GM18499 (cell line): ENCODE measurements around the gene PPFIBP1.
"Not testable (repeated sequence)": the region's sequence is repeated elsewhere in the genome, so short reads cannot be mapped to it uniquely, and the experiment has no call there.

Experiments used
- ATAC-seq: cut with Tn5 transposase; IDR thresholded peaks from one replicate; pipeline ENCODE4 v1.9.1; 2021; ENCODE audit warnings: moderate number of reproducible peaks; ENCODE audit not compliant: insufficient read depth, unreplicated experiment

Gene PPFIBP1

DNA sequence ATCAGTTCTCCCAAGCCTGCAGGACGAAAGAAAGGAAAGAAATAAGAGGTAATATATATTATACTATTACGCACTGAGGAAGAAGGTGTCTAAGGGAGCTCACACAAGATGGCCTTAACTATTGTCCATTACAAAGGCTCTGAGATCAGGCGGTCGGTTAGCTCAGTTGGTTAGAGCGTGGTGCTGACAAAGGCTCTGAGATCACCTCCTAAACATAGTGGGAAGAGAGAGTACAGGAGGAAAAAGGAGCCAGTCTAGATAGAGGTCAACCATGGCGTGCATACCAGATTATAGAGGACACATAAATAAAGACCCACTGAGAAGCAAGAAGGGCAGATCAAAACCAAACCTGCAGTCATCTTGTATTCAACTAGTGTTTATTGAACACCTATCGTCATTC lies 118.9 kb downstream of the PPFIBP1 start:
- ATAC-seq, result not testable (repeated sequence)

DNA sequence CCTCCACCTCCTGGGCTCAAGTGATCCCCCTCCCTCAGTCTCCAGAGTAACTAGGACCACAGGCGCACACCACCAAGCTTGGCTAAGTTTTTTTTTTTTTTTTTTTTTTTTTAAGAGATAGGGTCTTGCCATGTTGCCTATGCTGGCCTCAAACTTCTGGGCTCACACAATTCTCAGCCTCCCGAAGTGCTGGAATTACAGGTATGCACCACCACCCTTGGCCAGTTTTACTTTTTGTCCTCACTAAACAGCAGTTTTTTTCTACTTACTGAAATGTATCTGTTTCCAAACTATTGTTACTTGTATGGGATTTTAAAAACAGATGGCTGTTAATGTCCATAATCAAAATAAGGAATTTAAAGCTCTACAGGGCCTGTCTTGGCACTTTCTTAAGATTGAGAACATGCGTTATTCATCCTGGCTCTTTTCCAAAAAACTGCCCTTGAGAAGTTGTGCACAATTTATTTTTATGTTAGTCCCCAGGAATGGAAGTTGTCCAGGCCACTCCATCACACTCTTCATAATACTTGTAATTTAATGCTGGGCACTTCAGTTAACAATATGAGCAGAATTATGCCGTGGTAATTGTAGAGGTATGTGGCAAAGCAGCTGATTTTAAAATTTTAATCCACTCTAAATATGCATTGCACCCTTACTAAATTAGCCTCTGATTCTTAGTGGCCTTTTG lies 120.3 kb downstream of the PPFIBP1 start:
- no peak for ATAC-seq

DNA sequence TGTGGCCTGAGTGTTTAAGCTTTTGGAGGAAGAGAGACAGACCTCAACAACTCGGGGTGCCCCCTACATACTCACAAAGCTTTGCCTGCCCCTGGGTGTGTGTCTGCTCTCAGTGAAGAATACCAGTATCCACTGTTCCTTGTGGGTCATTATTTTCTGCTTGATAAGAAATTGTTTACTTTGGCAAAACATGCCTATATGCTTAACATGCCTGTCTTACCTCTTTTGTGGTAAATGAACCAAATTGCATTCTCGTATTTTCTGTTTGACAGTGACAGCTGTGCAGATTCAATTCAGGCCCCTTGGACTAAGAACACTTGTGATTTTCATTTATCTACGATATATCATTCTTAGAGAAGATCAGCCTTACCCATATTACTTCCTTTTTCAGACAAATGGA lies 121.7 kb downstream of the PPFIBP1 start:
- ATAC-seq, result no peak

DNA sequence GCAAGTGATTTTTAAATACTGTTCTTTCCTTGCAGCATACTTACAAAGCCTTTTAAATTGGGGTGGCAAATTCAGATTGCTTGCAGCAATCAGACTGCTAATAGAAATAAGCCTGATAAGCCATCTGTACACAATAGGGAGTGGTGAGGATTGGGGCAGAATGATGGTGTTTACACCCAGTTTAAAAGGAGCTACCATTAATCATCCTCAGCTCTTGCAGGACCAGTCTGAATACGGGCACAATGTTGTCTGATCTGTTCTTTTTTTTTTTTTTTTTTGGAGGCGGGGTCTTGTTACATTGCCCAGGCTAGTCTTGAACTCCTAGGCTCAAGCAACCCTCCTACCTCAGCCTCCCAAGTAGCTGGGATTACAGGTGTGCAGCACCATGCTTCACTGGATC lies 122.1 kb downstream of the PPFIBP1 start:
- ATAC-seq, result no peak

DNA sequence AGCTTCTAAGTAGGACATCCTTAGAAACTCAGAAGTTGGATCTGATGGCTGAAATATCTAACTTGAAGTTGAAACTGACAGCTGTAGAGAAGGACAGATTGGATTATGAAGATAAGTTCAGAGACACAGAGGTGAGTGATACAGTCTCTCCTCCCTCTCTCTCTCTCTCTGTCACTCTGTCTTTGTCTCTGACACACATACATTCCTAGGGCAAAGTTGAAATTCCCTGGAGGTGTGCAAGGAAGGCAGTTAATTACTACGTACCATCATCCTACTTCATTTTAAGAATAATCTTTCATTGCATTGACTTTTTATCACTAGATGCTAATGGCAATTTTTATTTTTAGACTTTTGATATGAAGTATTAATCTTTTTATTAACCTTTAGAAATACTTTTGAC lies 126.0 kb downstream of the PPFIBP1 start:
- ATAC-seq, result no peak

DNA sequence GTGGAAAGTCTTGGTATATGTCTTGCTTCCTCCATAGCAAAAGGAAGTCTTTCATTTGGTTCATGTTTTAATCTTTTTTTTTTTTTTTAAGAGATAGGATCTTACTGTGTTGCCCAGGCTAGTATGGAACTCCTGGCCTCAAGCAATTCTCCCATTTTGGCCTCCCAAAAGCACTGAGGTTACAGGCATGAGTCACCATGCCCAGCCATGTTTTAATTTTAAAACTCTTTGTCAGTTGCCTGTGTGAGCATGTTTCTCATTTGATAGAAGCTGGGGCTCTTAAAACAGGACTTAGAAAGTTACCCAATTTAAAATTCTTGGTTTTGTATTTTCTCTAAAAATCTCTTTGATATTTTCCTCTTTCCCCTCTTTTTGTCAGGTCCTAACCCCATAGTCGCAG lies 127.2 kb downstream of the PPFIBP1 start:
- ATAC-seq, result no peak

DNA sequence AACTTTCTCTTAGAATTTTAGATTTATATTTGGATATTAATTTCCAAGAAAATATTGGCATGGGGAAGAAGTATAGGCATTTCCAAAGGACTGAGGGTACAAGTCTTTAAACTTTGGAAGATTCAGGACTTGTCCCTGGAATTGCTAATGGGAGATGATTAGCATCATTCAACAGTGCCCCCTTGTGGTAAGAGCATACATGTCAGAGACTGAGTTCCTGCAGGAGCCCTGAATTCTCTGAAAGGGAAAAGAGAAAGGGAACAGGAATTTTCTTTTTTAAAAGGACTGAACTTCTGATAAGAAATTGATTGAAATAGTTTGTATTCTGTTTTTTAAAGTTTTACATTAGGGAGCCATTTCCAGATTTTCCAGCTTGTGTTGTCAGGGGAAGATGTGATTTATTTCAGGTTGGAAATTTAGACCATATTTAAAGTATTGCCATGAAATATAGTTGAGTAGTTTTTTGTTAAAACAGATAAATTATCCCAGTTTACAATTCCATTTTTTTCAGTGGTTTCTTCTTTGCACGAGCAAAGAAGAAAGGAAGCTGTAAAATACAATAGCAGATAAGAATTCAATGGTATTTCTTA lies 128.3 kb downstream of the PPFIBP1 start:
- ATAC-seq, result no peak

DNA sequence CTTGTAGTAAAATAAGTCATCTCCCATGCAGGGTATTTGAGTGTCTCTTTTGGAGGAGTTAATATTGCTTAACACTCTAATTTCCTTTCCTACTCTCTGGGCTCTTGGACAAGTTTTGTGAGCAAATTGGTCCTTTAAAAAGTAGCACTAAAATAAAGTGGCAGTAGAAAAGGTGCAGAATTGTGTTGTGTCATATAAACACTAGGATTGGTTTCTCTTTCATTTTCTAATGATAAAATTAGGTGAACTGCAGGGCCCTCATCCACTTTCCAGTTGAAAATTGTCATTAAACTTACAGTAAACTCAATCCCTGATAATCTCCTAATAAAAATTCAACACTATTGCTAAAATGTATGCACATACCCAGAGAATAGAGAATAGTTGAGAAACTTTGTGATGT lies 129.7 kb downstream of the PPFIBP1 start:
- ATAC-seq, result no peak

DNA sequence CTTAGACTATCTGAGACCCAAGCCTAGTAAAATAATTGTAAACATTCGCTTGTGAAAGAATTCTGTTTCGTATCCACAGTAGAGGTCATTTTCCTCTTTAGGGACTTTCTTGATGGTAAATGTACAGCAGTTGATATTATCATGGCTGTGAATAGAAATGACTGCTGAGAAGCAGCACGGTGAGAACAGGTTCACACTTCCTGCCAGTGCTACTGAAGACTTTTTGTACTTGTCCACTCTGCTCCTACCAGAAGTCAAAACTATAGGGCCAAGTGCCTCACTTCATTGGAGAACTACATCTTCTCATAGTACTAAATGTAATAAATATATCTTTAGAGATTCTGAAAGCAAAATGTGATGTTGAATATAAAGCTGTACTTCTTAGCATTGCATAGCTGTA lies 131.5 kb downstream of the PPFIBP1 start:
- ATAC-seq, result not testable (repeated sequence)

DNA sequence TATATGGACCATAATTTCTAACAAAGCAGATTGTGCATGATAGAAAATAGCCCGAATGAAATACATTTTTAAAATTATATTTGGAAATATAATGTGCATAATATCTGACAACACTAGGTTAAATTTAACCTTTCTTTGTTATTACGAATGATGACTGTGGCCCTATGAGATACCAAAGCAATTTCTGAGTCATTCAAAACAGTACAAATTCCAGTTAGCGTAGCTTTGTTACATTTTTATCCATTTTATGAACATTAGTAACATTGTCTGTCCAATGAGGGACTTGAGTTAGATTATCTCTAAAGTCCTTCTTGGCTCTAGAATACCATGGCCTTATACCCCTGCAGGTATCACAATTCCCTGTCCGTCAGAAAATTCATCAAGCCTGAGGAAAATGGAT lies 133.3 kb downstream of the PPFIBP1 start:
- ATAC-seq, result no peak

DNA sequence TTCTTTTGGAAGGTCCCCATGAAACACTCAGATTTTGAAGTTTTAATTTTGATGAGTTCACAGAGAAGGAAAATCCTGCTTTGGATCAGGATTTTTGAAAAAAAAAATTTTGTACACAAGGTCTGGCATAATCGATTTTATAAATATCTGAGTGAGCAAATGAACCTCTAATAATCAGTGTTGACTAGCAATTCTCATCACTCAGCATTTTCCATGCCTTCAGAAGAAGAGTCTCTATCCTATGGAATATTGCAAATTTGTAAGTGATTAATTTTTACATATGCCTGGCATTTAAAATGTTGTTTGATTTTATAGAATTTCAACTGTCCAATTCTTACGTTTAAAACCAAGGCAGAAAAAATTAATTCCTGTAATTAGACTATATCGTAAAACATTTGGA lies 141.7 kb downstream of the PPFIBP1 start:
- ATAC-seq, result no peak

DNA sequence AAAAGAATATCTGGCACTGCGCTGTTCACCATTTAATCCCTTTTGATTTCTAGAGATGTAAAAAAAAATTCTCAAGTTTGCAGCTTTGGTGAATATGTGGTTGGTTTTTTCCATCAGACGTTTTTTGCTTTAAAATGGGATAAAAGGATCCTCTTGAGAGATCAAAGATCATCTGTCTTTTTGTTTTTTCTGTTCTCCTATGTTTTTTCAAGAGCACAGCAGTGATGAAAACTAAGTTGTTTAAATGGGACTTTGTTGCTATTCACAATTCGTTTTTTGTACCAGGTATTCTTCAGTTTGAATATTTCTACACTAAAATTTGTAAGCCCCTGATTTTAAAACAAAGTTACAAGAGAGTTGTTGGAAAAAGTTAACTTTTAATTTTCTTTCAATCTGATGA lies 142.5 kb downstream of the PPFIBP1 start:
- ATAC-seq, result no peak

DNA sequence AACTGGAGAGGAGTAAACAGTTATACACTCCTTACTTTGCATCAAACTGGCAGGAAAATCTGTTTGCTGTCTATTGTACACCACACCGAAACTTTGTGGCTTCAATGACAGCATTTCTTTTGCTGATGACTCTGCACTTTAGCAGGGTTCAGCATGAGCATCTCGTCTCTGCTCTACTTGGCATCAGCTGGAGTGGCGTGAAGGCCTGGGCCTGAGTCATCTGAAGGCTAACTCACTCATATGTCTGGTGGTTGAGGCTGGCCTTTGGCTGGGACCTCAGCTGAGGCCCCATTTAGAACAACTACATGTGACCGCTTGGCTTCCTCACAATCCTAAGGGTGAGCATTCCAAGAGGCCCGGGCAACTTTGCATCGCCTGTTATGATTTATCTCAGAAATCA lies 143.5 kb downstream of the PPFIBP1 start:
- no peak for ATAC-seq

DNA sequence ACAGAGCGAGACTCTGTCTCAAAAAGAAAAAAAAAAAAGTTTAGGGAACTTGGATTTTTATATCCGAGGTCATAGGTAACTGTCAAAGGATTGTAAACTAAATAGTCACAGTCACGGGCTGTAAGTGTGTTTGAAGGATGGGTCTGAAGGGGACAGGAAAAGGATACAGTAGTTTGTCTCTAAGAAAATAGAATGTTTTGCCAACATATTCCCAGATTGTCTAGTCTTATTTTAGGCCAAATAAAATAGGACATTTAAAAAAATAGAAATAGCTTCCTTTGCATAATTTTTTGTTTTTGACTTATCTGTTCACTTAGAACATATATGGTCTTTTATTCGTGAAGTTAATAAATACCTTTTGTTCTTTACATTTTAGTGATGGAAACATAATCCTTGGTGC lies 148.0 kb downstream of the PPFIBP1 start:
- no peak for ATAC-seq

DNA sequence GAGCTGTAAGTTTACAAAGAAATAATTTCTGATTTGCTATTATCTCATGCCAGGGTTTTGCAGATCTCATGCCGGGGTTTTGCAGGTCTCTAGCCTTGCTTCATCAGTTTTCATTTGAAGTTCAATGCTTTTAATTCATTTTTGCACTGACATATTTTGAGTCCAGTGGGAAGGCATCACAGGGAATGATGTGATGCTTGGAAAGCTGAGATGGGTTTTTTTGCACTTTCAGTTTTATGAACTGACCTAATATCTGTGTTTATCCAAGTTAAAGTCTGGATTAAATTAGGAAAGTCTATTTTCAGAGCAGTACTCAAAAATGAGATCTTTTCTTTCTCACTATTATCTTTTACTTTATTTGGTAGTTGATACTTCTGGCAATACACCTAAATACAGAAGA lies 148.6 kb downstream of the PPFIBP1 start:
- ATAC-seq, result no peak

DNA sequence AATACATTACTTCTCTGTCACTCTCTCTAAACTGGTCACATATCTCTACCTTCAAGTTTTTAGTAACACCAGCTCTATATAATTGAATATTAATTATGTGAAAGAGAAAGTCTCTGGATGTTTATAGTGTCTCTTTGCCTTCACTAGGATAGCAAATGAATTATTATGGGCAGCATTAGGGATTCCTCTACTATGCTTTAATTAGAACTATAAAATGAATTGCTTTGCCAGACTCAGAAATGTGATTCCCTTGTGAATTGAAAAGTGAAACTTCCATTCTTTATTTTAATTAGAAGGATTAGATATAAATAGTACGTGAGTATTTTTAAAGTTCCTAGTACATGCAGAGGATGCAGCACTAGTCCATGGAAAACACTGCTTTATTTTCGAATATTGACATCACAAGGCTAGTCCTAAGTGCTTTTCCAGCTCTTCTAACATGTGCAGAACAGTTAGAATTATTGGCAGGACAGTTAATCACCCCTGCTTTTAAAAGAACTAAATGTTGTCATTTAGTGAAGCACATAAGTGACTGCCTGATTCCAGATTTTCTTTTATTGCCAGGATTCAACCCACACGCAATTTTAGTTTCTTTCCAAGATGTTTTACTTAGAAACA lies 149.2 kb downstream of the PPFIBP1 start:
- ATAC-seq, result no peak

DNA sequence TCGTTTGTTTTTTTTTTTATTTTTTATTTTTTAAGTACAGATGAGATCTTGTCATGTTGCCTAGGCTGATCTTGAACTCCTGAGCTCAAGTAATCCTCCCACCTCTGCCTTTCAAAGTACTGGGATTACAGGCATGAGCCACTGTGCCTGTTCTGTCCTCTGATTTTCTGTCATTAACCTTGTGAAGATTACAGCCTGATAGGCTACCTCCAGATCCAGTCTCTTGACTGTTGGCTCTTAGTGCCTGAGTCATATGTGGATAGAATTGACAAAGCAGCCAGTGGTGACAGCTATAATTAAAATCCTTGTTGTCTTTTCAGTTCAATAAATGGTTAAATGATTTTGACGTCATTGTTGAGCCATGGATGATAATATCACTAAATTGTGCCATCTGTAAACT lies 151.0 kb downstream of the PPFIBP1 start:
- no peak for ATAC-seq

DNA sequence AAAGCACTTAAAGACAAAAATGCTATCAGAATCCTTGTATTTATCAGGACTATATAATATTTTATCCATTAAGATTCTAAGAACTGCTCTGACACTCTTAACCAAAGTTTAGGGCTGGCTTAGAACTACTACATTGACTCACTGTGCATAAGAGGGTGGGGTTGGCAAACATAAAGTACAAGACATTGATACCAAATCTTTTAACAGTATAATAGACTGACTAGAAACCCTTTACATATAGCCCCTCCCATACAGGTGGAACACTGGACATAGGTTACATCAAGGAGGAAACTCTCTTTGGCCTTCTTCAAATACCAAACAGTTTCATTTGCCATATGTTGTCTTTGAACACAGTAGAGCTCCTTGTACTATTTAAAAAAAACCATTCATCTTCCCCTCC lies 156.6 kb downstream of the PPFIBP1 start:
- ATAC-seq, result no peak

DNA sequence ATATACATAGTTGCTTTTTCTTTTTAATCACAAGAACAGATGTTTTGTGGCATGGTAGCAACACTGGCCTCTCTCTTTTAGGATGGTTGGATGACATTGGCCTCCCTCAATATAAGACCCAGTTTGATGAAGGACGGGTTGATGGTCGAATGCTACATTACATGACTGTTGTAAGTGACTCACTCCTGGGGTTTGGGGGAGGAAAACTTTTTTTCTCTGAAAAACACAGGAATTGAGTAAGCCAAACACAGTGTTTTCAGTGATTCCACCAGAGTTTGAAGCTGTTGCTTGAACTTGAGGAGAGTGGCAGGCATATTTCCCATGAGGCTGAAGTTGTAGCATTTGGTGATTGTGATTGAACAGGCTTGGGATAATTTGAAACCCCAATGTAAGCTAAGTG lies 158.5 kb downstream of the PPFIBP1 start:
- ATAC-seq, result no peak

DNA sequence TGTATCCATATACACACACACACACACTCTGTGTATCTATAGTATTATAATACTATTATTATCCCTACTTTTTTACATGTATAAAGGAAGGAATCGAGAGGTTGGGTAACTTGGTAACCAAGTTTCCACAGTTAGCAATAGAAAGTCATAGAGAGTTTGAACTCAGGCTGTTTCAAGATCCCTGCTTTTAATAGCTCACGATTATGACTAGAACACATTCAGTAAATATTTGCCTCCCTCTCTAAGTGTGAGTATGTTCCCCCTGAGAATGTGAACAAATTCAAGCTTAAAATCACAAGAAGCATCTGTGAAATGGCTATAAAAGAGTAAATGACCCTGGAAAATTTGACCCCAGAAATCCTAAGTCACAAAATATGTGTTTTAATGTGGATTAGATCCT lies 161.3 kb downstream of the PPFIBP1 start:
- no peak for ATAC-seq

DNA sequence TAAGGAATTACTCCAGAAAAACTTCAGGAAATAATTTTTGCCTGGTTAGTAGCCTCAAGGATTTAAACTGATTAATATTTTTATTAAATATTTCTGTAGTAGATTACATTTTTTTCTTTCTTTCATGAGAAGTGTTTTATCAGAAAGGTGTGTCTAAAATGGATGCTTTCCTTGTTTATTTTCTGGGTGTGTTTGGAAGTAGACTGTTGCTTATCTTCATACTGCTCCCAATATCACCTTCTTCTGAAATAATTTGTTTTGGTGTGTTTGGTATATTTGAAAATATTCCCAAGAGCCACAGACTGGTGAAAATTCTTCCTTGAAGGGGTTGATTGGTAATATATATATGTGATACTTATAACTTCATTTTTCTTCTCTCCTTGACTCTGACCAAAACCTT lies 162.1 kb downstream of the PPFIBP1 start:
- ATAC-seq, result no peak

DNA sequence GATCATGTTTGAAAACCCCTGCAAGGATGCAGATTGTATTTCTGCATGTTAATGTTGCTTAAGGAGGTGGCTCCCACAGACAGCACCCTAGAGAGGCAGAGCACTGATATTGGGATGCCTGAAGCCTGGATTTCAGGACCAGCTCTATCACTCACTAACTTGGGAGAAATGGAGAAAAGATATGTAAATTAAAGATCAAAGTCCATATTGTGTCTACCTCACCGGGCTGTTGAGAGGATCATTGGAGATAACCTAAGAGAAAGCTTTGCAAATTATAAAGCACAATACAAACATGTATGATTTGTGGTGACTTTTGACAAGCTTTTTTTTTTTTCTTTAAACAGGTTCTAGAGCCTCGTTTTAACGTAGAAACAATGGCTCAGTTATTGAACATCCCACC lies 164.7 kb downstream of the PPFIBP1 start:
- no peak for ATAC-seq
